H1 (cell line): ENCODE data around the gene WWP2.

Experiments used
- ATF3 ChIP-seq: IDR thresholded peaks from 2 replicates; pipeline ENCODE4 v1.6.1; 2011; ENCODE audit warnings: low read depth, mild to moderate bottlenecking, low read length; ENCODE audit not compliant: insufficient read depth
- EP300 ChIP-seq, 2 experiments: IDR thresholded peaks; 1 replicate in 1 of 2; 2 replicates in 1 of 2; pipeline ENCODE4 v1.6.1; 2011 to 2012; ENCODE audit warnings: low read depth in 2 of 2, low read length in 2 of 2, mild to moderate bottlenecking in 2 of 2, borderline replicate concordance in 1 of 2, inconsistent platforms in 1 of 2, moderate library complexity in 1 of 2
- EZH2 ChIP-seq: fragments of 200-600 bp; sonication (generic); IDR thresholded peaks from 2 replicates; pipeline ENCODE4 v1.7.1; 2012; ENCODE audit warnings: low read depth, mild to moderate bottlenecking, moderate library complexity, low read length, inconsistent platforms; ENCODE audit not compliant: severe bottlenecking
- FOSL1 ChIP-seq: IDR thresholded peaks from 2 replicates; pipeline ENCODE4 v1.6.1; 2011; ENCODE audit warnings: mild to moderate bottlenecking, low read depth, low read length, moderate library complexity; ENCODE audit not compliant: insufficient read depth
- JUND ChIP-seq: IDR thresholded peaks from 2 replicates; pipeline ENCODE4 v1.6.1; 2011; ENCODE audit warnings: mild to moderate bottlenecking, improper control_type of control experiment, low read length
- POLR2AphosphoS5 ChIP-seq: IDR thresholded peaks from 2 replicates; pipeline ENCODE4 v1.6.1; 2011; ENCODE audit warnings: low read depth, low read length
- SRF ChIP-seq: IDR thresholded peaks from 2 replicates; pipeline ENCODE4 v1.6.1; 2011; ENCODE audit warnings: mild to moderate bottlenecking, low read depth, low read length, moderate library complexity
- YY1 ChIP-seq: IDR thresholded peaks from 2 replicates; pipeline ENCODE4 v1.6.1; 2011; ENCODE audit warnings: low read depth, mild to moderate bottlenecking, low read length
- ZNF274 ChIP-seq: IDR thresholded peaks from 2 replicates; pipeline ENCODE4 v1.7.0; 2012; ENCODE audit warnings: low read length, borderline replicate concordance; ENCODE audit errors: extremely low read depth
- TF ChIP-seq, protein P1 (sequence below), 3 experiments: IDR thresholded peaks; 1 replicate in 2 of 3; 2 replicates in 1 of 3; pipeline versions ENCODE4 v1.5.1 to v1.6.1; 2011; ENCODE audit warnings: low read length in 3 of 3, mild to moderate bottlenecking in 3 of 3, inconsistent platforms in 2 of 3, low read depth in 1 of 3, moderate library complexity in 1 of 3; ENCODE audit not compliant: insufficient read depth in 1 of 3; ENCODE audit errors: control extremely low read depth in 1 of 3

GRCh38 chr16:69741519-69741918 is 20.6 kb upstream of the WWP2 start:
- TF ChIP-seq, protein P1, sequence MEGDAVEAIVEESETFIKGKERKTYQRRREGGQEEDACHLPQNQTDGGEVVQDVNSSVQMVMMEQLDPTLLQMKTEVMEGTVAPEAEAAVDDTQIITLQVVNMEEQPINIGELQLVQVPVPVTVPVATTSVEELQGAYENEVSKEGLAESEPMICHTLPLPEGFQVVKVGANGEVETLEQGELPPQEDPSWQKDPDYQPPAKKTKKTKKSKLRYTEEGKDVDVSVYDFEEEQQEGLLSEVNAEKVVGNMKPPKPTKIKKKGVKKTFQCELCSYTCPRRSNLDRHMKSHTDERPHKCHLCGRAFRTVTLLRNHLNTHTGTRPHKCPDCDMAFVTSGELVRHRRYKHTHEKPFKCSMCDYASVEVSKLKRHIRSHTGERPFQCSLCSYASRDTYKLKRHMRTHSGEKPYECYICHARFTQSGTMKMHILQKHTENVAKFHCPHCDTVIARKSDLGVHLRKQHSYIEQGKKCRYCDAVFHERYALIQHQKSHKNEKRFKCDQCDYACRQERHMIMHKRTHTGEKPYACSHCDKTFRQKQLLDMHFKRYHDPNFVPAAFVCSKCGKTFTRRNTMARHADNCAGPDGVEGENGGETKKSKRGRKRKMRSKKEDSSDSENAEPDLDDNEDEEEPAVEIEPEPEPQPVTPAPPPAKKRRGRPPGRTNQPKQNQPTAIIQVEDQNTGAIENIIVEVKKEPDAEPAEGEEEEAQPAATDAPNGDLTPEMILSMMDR (IDR thresholded peaks at IDR 0.05; ENCODE audit: control extremely low read depth in 1 of 3, insufficient read depth in 1 of 3, low read depth in 1 of 3, low read length in 3 of 3), result no peak
- TF ChIP-seq ATF3, result no peak
- TF ChIP-seq YY1, result no peak
- no peak for TF ChIP-seq EZH2
- no peak for TF ChIP-seq JUND
- TF ChIP-seq ZNF274, result no peak
- no peak for TF ChIP-seq FOSL1
- TF ChIP-seq POLR2AphosphoS5, result no peak
- no peak for TF ChIP-seq EP300 (IDR thresholded peaks at IDR 0.05; ENCODE audit: borderline replicate concordance in 1 of 2, low read depth in 2 of 2, low read length in 2 of 2)
- TF ChIP-seq SRF, result no peak
